Gastroesophageal sphincter (tissue), 4 donors: ENCODE data around the gene TSPAN19. TPM values are rescaled to one million over a fixed set of nuclear protein-coding genes. Genes with fewer than 3 reads are reported as not detected.

ENCODE experiments used
- ATAC-seq: fragments of 150-250 bp; one replicate; pipeline ENCODE4 v1.9.1; 2016; ENCODE audit warnings: mild to moderate bottlenecking, moderate library complexity
- H3K27ac ChIP-seq, 4 donors: fragments of 200-600 bp; sonication (generic) in 3 of 4; 1 replicate in 3 of 4; 2 replicates in 1 of 4; pipeline ENCODE4 v1.5.1; 2016 to 2019
- H3K27me3 ChIP-seq: fragments of 200-600 bp; sonication (generic); one replicate; pipeline ENCODE4 v1.5.1; 2019
- H3K36me3 ChIP-seq, 2 donors: fragments of 200-600 bp; sonication (generic); one replicate each; pipeline ENCODE4 v1.5.1; 2019; ENCODE audit warnings: control low read depth in 1 of 2
- H3K4me1 ChIP-seq, 3 donors: fragments of 200-600 bp; sonication (generic); 1 replicate in 2 of 3; 2 replicates in 1 of 3; pipeline ENCODE4 v1.5.1; 2016 to 2019; ENCODE audit warnings: control low read depth in 2 of 3
- H3K4me3 ChIP-seq, 2 donors: fragments of 200-600 bp; sonication (generic); one replicate each; pipeline ENCODE4 v1.5.1; 2019; ENCODE audit warnings: mild to moderate bottlenecking in 1 of 2, moderate library complexity in 1 of 2
- H3K9me3 ChIP-seq, 3 donors: fragments of 200-600 bp; sonication (generic); one replicate each; pipeline ENCODE4 v1.5.1; 2017 to 2019; ENCODE audit warnings: control low read depth in 2 of 3
- CTCF ChIP-seq, 4 experiments: fragments of 200-600 bp in 2 of 4; fragments of 450-650 bp in 2 of 4; sonication (generic) in 1 of 4; IDR thresholded peaks; one replicate each; pipeline ENCODE4 v1.5.1; 2017 to 2019; ENCODE audit warnings: antibody characterized with exemption in 4 of 4, mild to moderate bottlenecking in 2 of 4, moderate library complexity in 2 of 4
- EP300 ChIP-seq: sonication (generic); formaldehyde crosslinking; IDR thresholded peaks from one replicate; pipeline ENCODE4 v1.6.1; 2017; ENCODE audit warnings: antibody characterized with exemption, mild to moderate bottlenecking
- POLR2A ChIP-seq, 2 donors: fragments of 450-650 bp; IDR thresholded peaks; one replicate each; pipeline ENCODE4 v1.6.1; 2017; ENCODE audit warnings: antibody characterized with exemption in 2 of 2, mild to moderate bottlenecking in 2 of 2, moderate library complexity in 1 of 2
- POLR2AphosphoS5 ChIP-seq: sonication (generic); formaldehyde crosslinking; IDR thresholded peaks from one replicate; pipeline ENCODE4 v1.6.1; 2017; ENCODE audit warnings: antibody characterized with exemption
- WGBS, 2 donors: methylation state at CpG; one replicate each; pipeline ENCODE4 v1.1.5; 2018; ENCODE audit warnings: low coverage in 1 of 2; 5-methylcytosine and 5-hydroxymethylcytosine counted together
- total RNA-seq, 4 donors: library from RNA; depleted of rRNA; stranded (reverse); fragments of >200 nt; gene quantifications; one replicate each; pipeline ENCODE4 v1.1.0, GENCODE V29; 2016

TSPAN19 gene
- total RNA-seq, 4 donors from 2014 or later, result 0.10 TPM; not detected in 3

DNA sequence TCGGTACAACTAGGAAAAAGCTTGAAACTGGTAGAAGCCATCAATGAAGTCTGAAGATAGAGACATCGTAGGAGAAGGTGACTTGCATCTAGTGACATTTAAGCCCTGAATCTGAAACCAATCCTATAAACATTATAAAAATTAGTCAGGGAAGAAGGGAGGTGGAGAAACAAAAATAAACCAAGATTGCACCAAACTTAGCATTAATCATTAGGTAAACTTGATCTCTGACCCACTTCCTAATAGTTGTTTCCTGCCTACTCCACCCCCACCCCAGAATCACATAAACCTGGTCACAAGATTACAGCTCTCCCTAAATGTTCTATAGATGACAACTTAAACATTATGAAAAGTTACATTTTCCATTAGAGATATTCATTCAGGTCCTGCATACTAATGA is 40.4 kb downstream of the TSPAN19 start:
- ATAC-seq, result no peak

DNA sequence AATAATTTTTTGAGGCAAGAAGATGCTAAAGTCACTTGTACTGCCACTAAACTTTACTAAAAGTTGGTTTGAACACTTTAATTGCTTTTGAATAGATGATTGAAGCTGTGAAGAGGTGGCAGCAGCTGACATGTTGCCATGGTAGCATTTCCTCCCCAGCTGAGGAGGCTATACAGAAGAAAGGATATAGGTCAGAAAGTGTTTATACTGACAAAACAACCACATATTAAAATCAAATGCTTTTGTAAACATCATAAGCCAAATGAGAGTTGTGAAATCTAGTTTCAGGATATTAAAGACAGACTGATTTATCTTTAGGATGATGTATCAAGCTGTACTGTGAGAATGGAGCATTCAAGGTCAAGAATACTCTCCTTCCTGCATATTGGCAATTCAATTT is 41.7 kb downstream of the TSPAN19 start:
- no peak for ATAC-seq

More for the DNA sequence above, 40.4 kb downstream of the TSPAN19 start:
- WGBS, 2 donors, result 54 to 70% methylated on average over 2 of the region's 2 CpGs
- H3K4me3 ChIP-seq, result no peak overlapping the region
- H3K27ac ChIP-seq, result no peak overlapping the region
- H3K4me1 ChIP-seq, result no peaks in the 10 kb centered on the region
- no peaks in the 10 kb centered on the region for H3K36me3 ChIP-seq
- H3K9me3 ChIP-seq, result no peaks in the 10 kb centered on the region
- TF ChIP-seq POLR2A (IDR thresholded peaks at IDR 0.05), result no peak
- TF ChIP-seq POLR2AphosphoS5, result no peak
- no peak for TF ChIP-seq CTCF (IDR thresholded peaks at IDR 0.05)
- no peak for TF ChIP-seq EP300
- H3K27me3 ChIP-seq, result no peaks in the 10 kb centered on the region

GRCh38 chr12:84986586-84986985 is 49.5 kb downstream of the TSPAN19 start:
- 37 to 56% methylated on average over 3 of the region's 3 CpGs for WGBS, 2 donors
- Histone ChIP-seq H3K27me3 (no peaks in the 10 kb centered on the region), H3K4me3 (no peak overlapping the region), H3K36me3 (no peaks in the 10 kb centered on the region), H3K4me1 (no peaks in the 10 kb centered on the region), H3K9me3 (no peaks in the 10 kb centered on the region), H3K27ac (no peak overlapping the region)
- no peak for ATAC-seq
- no peak for TF ChIP-seq POLR2AphosphoS5
- no peak for TF ChIP-seq CTCF (IDR thresholded peaks at IDR 0.05)
- TF ChIP-seq EP300, result no peak
- no peak for TF ChIP-seq POLR2A (IDR thresholded peaks at IDR 0.05)

More for the DNA sequence above, 41.7 kb downstream of the TSPAN19 start:
- Histone ChIP-seq H3K27me3 (no peaks in the 10 kb centered on the region), H3K9me3 (no peaks in the 10 kb centered on the region), H3K27ac (no peak overlapping the region), H3K36me3 (no peaks in the 10 kb centered on the region), H3K4me3 (no peak overlapping the region), H3K4me1 (no peaks in the 10 kb centered on the region)
- TF ChIP-seq CTCF (IDR thresholded peaks at IDR 0.05), result no peak
- no peak for TF ChIP-seq EP300
- TF ChIP-seq POLR2A (IDR thresholded peaks at IDR 0.05), result no peak
- TF ChIP-seq POLR2AphosphoS5, result no peak

GRCh38 chr12:84986117-84986516 is 50.0 kb downstream of the TSPAN19 start:
- no peak for TF ChIP-seq CTCF (IDR thresholded peaks at IDR 0.05)
- Histone ChIP-seq H3K27me3 (no peaks in the 10 kb centered on the region), H3K36me3 (no peaks in the 10 kb centered on the region), H3K4me1 (no peaks in the 10 kb centered on the region), H3K4me3 (no peak overlapping the region), H3K9me3 (no peaks in the 10 kb centered on the region), H3K27ac (no peak overlapping the region)
- ATAC-seq, result no peak
- WGBS, 2 donors, result 65 to 71% methylated on average over 2 of the region's 2 CpGs

GRCh38 chr12:84983289-84983688 is 52.8 kb downstream of the TSPAN19 start:
- Histone ChIP-seq H3K9me3 (no peaks in the 10 kb centered on the region), H3K36me3 (no peaks in the 10 kb centered on the region), H3K4me1 (no peaks in the 10 kb centered on the region), H3K4me3 (no peak overlapping the region), H3K27ac (no peak overlapping the region), H3K27me3 (no peaks in the 10 kb centered on the region)
- no peak for ATAC-seq
- 47 to 54% methylated on average over 3 of the region's 3 CpGs for WGBS, 2 donors
- TF ChIP-seq POLR2AphosphoS5, result no peak
- TF ChIP-seq CTCF (IDR thresholded peaks at IDR 0.05), result no peak
- no peak for TF ChIP-seq POLR2A (IDR thresholded peaks at IDR 0.05)
- TF ChIP-seq EP300, result no peak
